SU-DHL-6 (cell line): ENCODE measurements around the gene PRICKLE2.

Experiments used
- H2AFZ ChIP-seq: fragments of 200-600 bp; sonication (generic); 2 replicates; pipeline ENCODE4 v1.6.1; 2014; ENCODE audit warnings: low read depth, mild to moderate bottlenecking, moderate library complexity, mixed read lengths, antibody characterized with exemption, low read length; ENCODE audit not compliant: severe bottlenecking
- H3F3A ChIP-seq: fragments of 200-600 bp; shearing (Covaris generic); 2 replicates; pipeline ENCODE4 v1.6.0; 2016; ENCODE audit warnings: antibody characterized with exemption, mild to moderate bottlenecking; ENCODE audit not compliant: insufficient read depth
- H3K27ac ChIP-seq: fragments of 200-600 bp; sonication (generic); 2 replicates; pipeline ENCODE4 v1.5.1; 2016; ENCODE audit warnings: low read depth, mild to moderate bottlenecking, low read length, moderate library complexity, mixed read lengths
- H3K27me3 ChIP-seq: fragments of 200-600 bp; sonication (generic), shearing (Covaris generic); 2 replicates; pipeline ENCODE4 v1.6.0; 2014; ENCODE audit warnings: mild to moderate bottlenecking, low read length
- H3K36me3 ChIP-seq: fragments of 200-600 bp; sonication (generic); 2 replicates; pipeline ENCODE4 v1.6.1; 2014; ENCODE audit warnings: mild to moderate bottlenecking, low read length, mixed read lengths
- H3K4me2 ChIP-seq: fragments of 300-600, 200-600 bp; shearing (Covaris generic), sonication (generic); 2 replicates; pipeline ENCODE4 v1.6.0; 2014; ENCODE audit warnings: low read length, low read depth, mild to moderate bottlenecking; ENCODE audit not compliant: poor library complexity, severe bottlenecking
- H3K4me3 ChIP-seq: fragments of 200-600 bp; sonication (generic); 2 replicates; pipeline ENCODE4 v1.5.1; 2014; ENCODE audit warnings: antibody characterized with exemption, low read length, mild to moderate bottlenecking, mixed read lengths; ENCODE audit not compliant: insufficient read depth, poor library complexity, severe bottlenecking
- H3K79me2 ChIP-seq: fragments of 200-600 bp; sonication (generic); 2 replicates; pipeline ENCODE4 v1.6.1; 2014; ENCODE audit warnings: mild to moderate bottlenecking, low read length, moderate library complexity; ENCODE audit not compliant: insufficient read depth
- H3K9ac ChIP-seq: fragments of 200-600 bp; sonication (generic); 2 replicates; pipeline ENCODE4 v1.7.0; 2014; ENCODE audit warnings: mild to moderate bottlenecking, low read length
- H3K9me2 ChIP-seq: fragments of 200-600 bp; sonication (generic); replicated peaks from 2 replicates; pipeline ENCODE4 v1.6.1; 2014; ENCODE audit warnings: low read length; ENCODE audit not compliant: insufficient read depth
- H3K9me3 ChIP-seq: fragments of 200-600 bp; sonication (generic); 2 replicates; pipeline ENCODE4 v1.6.1; 2014; ENCODE audit warnings: low read length, mixed read lengths; ENCODE audit not compliant: insufficient read depth
- H4K20me1 ChIP-seq: fragments of 200-600 bp; sonication (generic); 2 replicates; pipeline ENCODE4 v1.6.1; 2014; ENCODE audit warnings: low read depth, mild to moderate bottlenecking, antibody characterized with exemption, low read length, moderate library complexity, mixed read lengths
- EZH2phosphoT487 ChIP-seq: fragments of 200-600 bp; sonication (generic), shearing (Covaris generic); conservative IDR thresholded peaks from 2 replicates; pipeline ENCODE4 v1.6.1; 2018; ENCODE audit warnings: mild to moderate bottlenecking, antibody characterized with exemption, low read length, moderate library complexity, mixed read lengths
- TF ChIP-seq, protein P1 (sequence below): fragments of 200-600 bp; sonication (generic); IDR thresholded peaks from one replicate; pipeline ENCODE4 v1.5.1; 2017; ENCODE audit warnings: antibody characterized with exemption, mild to moderate bottlenecking, low read length, moderate library complexity; ENCODE audit not compliant: insufficient read depth, poor library complexity, severe bottlenecking

Gene PRICKLE2

DNA sequence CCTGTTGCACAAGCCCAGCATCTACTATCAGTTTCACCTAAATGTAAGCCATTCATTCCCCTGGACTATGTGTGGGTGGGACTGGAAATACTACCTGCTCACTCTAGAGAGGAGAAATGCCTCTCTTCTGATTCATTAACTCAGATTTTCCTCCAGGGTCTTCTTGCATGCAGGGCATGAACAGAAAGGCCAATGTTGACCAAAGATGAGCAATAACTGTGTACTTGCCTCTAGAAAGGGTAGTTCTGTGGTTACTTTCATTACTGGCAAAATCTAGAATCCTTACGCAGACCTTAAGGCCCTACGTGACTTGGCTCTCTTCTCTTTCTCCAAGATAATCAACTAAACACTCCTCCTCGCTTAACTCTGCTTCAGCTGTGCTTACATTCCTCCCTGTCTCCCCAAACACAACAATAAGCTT, 120.6 kb downstream of the PRICKLE2 start:
- no peak overlapping the region for H3K4me2 ChIP-seq
- no peaks in the 10 kb centered on the region for H3K36me3 ChIP-seq
- TF ChIP-seq EZH2phosphoT487, result no peak
- TF ChIP-seq, protein P1, sequence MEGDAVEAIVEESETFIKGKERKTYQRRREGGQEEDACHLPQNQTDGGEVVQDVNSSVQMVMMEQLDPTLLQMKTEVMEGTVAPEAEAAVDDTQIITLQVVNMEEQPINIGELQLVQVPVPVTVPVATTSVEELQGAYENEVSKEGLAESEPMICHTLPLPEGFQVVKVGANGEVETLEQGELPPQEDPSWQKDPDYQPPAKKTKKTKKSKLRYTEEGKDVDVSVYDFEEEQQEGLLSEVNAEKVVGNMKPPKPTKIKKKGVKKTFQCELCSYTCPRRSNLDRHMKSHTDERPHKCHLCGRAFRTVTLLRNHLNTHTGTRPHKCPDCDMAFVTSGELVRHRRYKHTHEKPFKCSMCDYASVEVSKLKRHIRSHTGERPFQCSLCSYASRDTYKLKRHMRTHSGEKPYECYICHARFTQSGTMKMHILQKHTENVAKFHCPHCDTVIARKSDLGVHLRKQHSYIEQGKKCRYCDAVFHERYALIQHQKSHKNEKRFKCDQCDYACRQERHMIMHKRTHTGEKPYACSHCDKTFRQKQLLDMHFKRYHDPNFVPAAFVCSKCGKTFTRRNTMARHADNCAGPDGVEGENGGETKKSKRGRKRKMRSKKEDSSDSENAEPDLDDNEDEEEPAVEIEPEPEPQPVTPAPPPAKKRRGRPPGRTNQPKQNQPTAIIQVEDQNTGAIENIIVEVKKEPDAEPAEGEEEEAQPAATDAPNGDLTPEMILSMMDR, result no peak

DNA sequence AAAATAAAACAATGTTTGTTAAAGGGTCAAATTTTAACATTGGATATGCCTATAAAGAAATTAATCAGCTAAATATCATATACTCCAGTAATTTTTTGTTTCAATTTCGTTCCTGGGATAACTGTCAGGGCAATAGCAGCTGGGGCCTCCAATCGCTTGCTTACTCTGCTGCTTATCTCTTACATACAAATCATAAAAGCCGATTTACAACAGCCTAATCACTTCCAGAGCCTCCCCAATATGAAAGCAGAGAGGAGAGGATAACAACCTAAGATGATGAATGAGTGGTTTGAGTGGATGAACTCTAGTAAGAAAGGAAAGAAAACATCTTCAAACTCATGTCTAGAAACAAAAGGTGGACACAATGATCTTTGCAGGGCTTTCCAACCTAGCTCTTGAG, 121.3 kb downstream of the PRICKLE2 start:
- H3K4me2 ChIP-seq, result no peak overlapping the region
- H2AFZ ChIP-seq, result no peak overlapping the region
- no peaks in the 10 kb centered on the region for H3K36me3 ChIP-seq
- no peaks in the 10 kb centered on the region for H3K27me3 ChIP-seq
- H3K27ac ChIP-seq, result no peak overlapping the region
- H3K4me3 ChIP-seq, result no peak overlapping the region
- no peaks in the 10 kb centered on the region for H3K9me3 ChIP-seq
- H3F3A ChIP-seq, result no peaks in the 10 kb centered on the region
- no peaks in the 10 kb centered on the region for H3K79me2 ChIP-seq
- no peaks in the 10 kb centered on the region for H4K20me1 ChIP-seq
- no peak overlapping the region for H3K9ac ChIP-seq
- TF ChIP-seq, protein P1, result no peak
- TF ChIP-seq EZH2phosphoT487, result no peak
- no peaks in the 10 kb centered on the region for H3K9me2 ChIP-seq

More for the DNA sequence above, 120.6 kb downstream of the PRICKLE2 start:
- no peaks in the 10 kb centered on the region for H3F3A ChIP-seq
- H3K79me2 ChIP-seq, result no peaks in the 10 kb centered on the region
- H3K27me3 ChIP-seq, result no peaks in the 10 kb centered on the region
- H3K9me3 ChIP-seq, result no peaks in the 10 kb centered on the region
- no peak overlapping the region for H3K9ac ChIP-seq
- H3K4me3 ChIP-seq, result no peak overlapping the region
- H3K27ac ChIP-seq, result no peak overlapping the region
- H4K20me1 ChIP-seq, result no peaks in the 10 kb centered on the region
- no peak overlapping the region for H2AFZ ChIP-seq
- H3K9me2 ChIP-seq, result no peaks in the 10 kb centered on the region

DNA sequence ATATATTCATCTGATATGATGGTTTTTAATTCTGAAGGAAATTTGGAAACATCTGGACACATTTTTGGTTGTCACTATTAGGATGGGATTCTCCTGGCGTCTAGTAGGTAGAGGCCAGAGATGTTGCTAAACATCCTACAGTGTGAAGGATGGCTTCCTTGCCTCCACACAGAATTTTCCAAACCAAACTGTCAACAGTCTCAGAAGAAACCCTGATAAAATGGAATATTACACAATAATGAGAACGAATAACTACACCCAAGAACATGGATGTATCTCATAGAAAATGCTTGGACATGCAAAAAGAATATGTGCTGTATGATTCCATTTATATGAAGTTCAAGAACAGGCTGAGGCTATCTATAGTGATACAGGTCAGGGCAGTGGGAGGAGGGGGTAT, 122.1 kb downstream of the PRICKLE2 start:
- Histone ChIP-seq H3K4me2 (no peak overlapping the region), H3K4me3 (no peak overlapping the region), H4K20me1 (no peaks in the 10 kb centered on the region), H3K79me2 (no peaks in the 10 kb centered on the region), H3K36me3 (no peaks in the 10 kb centered on the region), H3K9me2 (no peaks in the 10 kb centered on the region), H3K9me3 (no peaks in the 10 kb centered on the region), H3K9ac (no peak overlapping the region), H2AFZ (no peak overlapping the region), H3F3A (no peaks in the 10 kb centered on the region), H3K27ac (no peak overlapping the region), H3K27me3 (no peaks in the 10 kb centered on the region)
- TF ChIP-seq, protein P1, result no peak
- TF ChIP-seq EZH2phosphoT487, result no peak

DNA sequence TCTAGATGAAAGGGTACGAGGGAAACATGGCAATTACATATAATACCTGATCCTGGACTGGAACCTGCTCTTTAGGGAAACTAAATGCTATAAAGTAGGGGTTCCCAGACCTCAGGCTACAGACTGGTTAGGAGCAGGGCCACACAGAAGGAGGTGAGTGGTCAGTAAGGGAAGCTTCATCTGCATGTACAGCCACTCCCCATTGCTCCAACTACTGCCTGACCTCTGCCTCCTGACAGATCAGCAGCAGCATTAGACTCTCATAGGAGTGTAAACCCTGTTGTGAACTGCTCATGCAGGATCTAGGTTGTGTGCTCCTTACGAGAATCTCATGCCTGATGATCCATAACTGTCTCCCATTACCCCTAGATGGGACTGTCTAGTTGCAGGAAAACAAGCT, 123.1 kb downstream of the PRICKLE2 start:
- Histone ChIP-seq H4K20me1 (no peaks in the 10 kb centered on the region), H3K4me2 (no peak overlapping the region), H2AFZ (no peak overlapping the region), H3K36me3 (no peaks in the 10 kb centered on the region), H3K4me3 (no peak overlapping the region), H3K9me3 (no peaks in the 10 kb centered on the region), H3K79me2 (no peaks in the 10 kb centered on the region), H3K27me3 (no peaks in the 10 kb centered on the region), H3K9ac (no peak overlapping the region), H3K9me2 (no peaks in the 10 kb centered on the region), H3K27ac (no peak overlapping the region), H3F3A (no peaks in the 10 kb centered on the region)
- no peak for TF ChIP-seq EZH2phosphoT487
- TF ChIP-seq, protein P1, result no peak
